Bronchial smooth muscle cell (primary cell): ENCODE data around the gene NAA20. TPM values are rescaled to one million over a fixed set of nuclear protein-coding genes. Genes with fewer than 3 reads are reported as not detected.

ENCODE experiments used
- total RNA-seq: library from RNA; depleted of rRNA; stranded (reverse); fragments of >200 nt; gene quantifications from 2 replicates; pipeline ENCODE4 v1.2.1, GENCODE V29; 2014

NAA20 gene
- 37.1 and 53.3 TPM in 2 replicates for total RNA-seq

GRCh38 chr20:20017001-20017843, at the start of gene NAA20:
TSS of gene NAA20 (plus strand) at chr20:20017362. CDS start at chr20:20017397, 35 bp downstream.

GRCh38 chr20:20052074-20052970, 35.2 kb downstream of the NAA20 start, which contains the start of the genes CFAP61 and CRNKL1:
TSS of gene CFAP61 (plus strand) at chr20:20052532. CDS start at chr20:20056654, 4,122 bp downstream.
TSS of gene CRNKL1 (minus strand) at chr20:20052466. CDS start at chr20:20052342, 124 bp downstream.

Other genes starting within 250 kb of the NAA20 start
- gene CRNKL1, start 35.1 kb downstream of the NAA20 start, total RNA-seq, result 26.2 and 26.6 TPM in 2 replicates
- gene CFAP61, start 35.2 kb downstream of the NAA20 start, total RNA-seq, result not detected in 2 replicates